ENCODE results near the gene ITGBL1.

ITGBL1 gene

DNA sequence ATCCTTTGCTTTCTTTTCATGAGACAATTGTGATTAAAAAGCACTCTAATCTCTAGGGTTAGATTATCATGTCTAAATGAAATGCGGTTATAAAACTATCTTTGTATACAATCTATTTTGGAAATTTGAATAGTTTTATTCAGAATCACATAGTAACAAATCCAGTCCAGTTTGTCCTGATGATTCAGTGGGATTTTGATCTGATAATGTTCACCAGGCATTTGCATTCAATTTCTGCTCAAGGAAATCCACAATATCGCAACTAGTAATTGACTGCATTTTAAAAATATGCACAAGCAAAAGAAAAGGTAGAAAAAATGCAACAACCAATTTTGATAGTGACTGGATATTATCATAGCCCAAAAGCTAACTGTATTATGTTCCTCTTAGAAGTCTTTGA is 63.8 kb downstream of the ITGBL1 start:
- TF ChIP-seq, protein P1, sequence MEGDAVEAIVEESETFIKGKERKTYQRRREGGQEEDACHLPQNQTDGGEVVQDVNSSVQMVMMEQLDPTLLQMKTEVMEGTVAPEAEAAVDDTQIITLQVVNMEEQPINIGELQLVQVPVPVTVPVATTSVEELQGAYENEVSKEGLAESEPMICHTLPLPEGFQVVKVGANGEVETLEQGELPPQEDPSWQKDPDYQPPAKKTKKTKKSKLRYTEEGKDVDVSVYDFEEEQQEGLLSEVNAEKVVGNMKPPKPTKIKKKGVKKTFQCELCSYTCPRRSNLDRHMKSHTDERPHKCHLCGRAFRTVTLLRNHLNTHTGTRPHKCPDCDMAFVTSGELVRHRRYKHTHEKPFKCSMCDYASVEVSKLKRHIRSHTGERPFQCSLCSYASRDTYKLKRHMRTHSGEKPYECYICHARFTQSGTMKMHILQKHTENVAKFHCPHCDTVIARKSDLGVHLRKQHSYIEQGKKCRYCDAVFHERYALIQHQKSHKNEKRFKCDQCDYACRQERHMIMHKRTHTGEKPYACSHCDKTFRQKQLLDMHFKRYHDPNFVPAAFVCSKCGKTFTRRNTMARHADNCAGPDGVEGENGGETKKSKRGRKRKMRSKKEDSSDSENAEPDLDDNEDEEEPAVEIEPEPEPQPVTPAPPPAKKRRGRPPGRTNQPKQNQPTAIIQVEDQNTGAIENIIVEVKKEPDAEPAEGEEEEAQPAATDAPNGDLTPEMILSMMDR (IDR thresholded peaks at IDR 0.05; ENCODE audit: low read length, missing control alignments), result no peak
- no peak overlapping the region for H3K4me3 ChIP-seq (replicated peaks; ENCODE audit: low read depth, low read length)
- DNase-seq (ENCODE audit: low read depth), result no peak

DNA sequence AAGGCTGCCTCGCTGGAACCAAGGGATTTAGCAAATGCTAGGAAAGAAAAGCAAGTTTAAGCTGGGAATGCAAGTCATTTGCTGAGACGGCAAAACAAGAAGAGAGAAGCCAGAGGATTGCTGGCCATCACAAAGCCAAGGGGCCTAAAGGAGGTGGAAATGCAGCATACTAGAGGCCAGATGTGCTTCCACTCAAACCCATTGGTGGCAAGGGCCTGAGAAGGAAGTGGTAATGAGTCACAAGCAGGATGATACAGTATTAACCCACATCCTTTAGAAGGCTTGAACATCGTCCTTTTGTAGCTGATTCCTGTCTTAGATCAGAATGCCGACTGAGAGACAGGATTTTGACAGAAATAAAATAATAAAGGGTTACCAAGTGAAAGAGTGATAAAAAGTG is 68.2 kb downstream of the ITGBL1 start:
- TF ChIP-seq, protein P1 (IDR thresholded peaks at IDR 0.05; ENCODE audit: low read length, missing control alignments), result no peak
- DNase-seq (ENCODE audit: low read depth), result peak; percentile 53
- no peak overlapping the region for H3K4me3 ChIP-seq (replicated peaks; ENCODE audit: low read depth, low read length)

DNA sequence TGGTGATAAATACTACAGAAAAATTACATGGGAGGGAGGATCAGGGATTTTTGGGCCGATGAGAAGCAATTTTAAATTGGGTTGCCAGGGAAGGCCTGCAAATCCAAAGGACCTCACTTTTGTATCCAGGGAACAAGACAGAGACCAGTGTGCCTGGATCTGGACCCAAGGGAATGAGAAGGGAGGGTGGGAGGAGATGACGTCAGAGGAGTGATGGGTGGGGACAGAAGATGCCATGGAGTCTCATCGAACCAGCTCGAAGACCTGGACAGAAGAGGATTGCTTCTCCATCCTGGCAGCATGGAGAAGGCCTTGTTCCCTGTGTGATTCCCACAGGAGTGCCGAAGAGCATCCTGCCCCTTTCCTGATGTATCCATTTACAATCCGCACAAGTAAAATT is 68.9 kb downstream of the ITGBL1 start:
- DNase-seq (ENCODE audit: low read depth), result no peak
- TF ChIP-seq, protein P1 (IDR thresholded peaks at IDR 0.05; ENCODE audit: low read length, missing control alignments), result no peak
- H3K4me3 ChIP-seq (replicated peaks; ENCODE audit: low read depth, low read length), result no peak overlapping the region

DNA sequence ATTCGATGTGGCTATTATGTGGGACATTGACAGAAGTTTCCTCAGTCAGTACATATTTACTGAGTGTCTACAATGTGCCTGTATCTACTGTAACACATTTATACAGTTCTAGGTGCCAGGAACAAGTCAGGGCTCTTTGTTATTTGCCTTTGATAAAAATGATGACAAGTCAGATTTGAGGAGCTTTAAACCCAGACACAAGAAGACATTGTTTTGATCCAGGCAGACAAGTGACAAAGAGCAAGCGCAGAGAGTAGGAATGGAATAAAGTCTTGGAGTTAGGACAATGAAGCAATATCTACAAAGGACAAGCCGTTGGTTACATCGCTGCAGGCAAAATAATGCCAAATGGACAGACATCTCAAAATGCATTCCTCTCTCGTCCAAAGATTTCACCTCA is 70.1 kb downstream of the ITGBL1 start:
- TF ChIP-seq, protein P1 (IDR thresholded peaks at IDR 0.05; ENCODE audit: low read length, missing control alignments), result no peak
- no peak for DNase-seq (ENCODE audit: low read depth)
- no peak overlapping the region for H3K4me3 ChIP-seq (replicated peaks; ENCODE audit: low read depth, low read length)

DNA sequence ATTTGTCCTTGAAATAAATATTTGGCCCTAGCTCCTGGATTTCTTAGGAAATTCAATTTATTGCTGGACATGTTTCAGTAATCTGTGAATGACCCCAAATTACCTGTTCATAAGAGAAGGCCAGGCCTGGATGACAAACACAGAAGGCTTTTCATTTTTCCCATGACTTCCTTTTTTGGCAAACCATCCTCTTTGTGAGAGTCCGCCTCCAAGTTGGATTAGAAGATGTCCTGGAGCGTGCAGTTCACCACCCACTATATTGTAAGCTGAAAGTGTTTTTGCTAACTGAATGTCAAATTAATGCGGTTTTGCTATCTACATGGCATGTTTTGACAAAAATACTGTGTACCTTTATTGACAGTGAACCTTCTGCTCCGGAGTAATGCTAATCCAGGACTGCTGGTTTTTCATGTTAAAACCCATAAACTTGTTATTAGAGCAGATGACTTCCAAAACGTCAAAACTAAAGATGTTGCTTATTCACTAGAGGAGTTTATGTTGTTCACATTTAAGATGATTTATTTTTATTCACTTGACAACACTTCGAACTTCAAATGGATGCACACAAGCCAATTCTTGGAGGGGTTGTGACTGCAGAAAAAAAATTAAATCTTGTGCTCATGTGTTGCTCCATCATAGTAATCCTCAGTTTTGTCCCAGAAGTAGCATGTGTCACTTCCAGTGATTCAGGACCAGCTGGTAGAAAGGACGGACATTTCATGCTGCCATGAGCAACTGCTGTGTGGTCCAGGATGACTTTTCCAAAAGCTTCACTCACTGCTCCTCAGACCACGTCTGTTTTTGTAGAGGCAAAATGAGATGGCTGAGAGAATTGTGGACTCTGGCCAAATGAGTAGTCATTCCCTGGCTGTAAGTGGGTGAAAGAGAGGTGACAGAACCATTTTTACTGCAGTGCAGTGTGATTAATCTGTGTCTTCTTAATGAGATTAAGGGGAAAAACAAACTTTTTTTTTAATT is 71.0 kb downstream of the ITGBL1 start:
- peak; percentile 39 for DNase-seq (ENCODE audit: low read depth)
- H3K4me3 ChIP-seq (replicated peaks; ENCODE audit: low read depth, low read length), result no peak overlapping the region
- TF ChIP-seq, protein P1 (IDR thresholded peaks at IDR 0.05; ENCODE audit: low read length, missing control alignments), result no peak

DNA sequence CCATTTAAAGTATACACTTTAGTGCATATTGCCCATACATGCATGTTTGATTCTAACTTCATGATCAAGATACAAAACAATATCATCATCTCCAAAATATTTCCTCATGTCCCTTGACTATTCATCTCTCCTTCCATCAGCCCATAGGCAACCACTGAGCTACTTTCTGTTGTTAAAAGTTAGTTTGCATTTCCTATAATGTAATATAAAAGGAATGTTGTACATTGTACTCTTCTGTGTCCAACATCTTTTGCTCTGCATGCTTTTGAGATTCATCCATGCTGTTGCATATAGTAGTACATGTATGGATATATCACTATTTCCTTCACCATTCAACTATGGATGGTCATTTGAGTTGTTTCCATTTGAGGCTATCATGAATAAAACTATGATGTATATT is 74.7 kb downstream of the ITGBL1 start:
- no peak overlapping the region for H3K4me3 ChIP-seq (replicated peaks; ENCODE audit: low read depth, low read length)
- TF ChIP-seq, protein P1 (IDR thresholded peaks at IDR 0.05; ENCODE audit: low read length, missing control alignments), result no peak
- no peak for DNase-seq (ENCODE audit: low read depth)

All from fibroblast of pulmonary artery (primary cell).